ENCODE measurements around the gene GABBR2.

GABBR2 gene

DNA sequence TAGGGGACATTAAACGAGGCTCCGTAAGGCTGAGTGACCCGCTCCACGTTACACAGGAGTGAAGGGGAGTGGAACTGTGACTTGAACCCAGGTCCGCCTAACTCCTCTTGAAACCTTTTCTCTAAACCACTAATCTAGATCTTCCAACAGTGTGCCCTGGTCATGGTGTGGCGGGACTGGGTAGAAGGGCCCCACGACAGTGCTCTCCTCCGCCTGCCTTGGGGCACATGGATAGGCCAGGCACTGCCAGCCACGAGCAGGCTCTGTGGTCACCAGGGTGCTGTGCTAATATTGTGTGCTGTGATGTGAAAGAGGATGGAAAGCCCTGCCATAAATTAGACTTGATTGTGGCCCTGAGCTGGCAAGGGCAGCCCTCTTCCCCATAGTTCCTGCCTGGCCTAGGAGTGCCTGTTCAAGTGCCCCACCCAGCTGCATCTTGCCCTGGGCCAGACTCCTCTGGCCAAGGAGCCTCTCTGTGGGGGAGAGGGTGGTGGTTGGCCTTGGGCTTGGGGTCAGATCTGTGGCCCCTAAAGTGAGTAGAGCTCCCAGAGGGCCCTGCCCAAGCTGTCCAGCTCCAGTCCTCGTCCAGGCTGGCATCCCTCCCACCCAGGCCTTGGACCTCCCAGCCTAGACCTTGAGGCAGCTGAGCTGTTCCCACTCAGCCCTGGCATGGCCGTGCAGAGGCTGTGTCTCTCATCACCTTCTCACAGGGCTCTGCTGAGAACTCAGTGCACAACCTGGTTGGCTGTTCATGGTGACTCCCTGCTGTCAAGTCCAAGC is 385.5 kb downstream of the GABBR2 start:
- DNase-seq (ENCODE audit: low read depth in 2 of 2) = no peak

DNA sequence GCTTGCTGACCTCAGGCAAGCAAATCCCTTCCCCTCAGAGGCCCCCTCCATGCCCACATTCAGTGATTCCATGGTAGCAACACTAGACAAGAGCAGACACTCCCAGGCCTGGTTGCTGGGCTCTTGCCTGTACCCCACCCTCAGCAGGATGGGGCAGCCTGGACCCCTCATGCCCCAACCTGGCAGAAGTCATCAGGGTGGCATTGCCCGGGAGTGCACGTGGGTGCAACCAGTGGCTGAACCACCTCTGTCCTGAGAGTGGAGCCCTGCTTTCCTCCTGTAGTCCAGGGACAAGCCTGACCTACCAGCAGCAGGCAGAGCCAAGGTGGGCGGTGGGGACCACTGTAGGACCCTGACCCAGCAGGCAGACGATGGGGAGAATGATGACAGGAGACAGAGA is 387.5 kb downstream of the GABBR2 start:
- DNase-seq (ENCODE audit: low read depth in 2 of 2) = no peak

DNA sequence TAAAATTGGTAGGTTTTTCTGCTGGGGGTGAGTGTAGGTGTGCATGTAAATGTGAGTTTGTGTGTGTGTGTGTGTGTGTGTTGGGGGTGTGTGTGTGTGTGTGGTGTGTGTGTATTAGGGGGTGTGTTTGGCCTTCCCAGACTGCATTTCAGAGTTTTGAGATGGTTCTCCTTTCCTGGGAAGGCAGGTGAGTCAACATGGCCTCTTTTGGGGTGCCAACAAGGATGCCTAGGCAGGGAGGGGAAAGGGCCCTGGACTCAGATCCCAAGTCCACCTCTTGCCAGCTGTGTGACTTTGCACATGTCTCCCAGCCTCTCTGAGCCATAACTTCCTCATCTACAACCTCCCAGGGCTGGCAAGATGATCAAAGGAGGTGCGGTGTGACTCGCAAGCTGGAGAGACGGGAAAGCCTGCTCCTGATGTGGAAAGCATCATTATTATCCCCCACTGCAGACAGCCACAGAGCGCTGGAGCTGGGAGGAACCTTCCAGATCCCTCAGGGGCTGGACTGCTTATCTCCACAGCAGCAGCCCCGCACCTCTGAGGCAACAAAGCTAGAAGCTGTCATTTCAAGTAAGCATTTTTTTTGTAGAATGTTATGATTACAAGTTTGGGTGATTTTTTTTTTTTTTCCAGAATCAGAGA is 389.8 kb downstream of the GABBR2 start:
- no peak for DNase-seq (ENCODE audit: low read depth in 2 of 2)

DNA sequence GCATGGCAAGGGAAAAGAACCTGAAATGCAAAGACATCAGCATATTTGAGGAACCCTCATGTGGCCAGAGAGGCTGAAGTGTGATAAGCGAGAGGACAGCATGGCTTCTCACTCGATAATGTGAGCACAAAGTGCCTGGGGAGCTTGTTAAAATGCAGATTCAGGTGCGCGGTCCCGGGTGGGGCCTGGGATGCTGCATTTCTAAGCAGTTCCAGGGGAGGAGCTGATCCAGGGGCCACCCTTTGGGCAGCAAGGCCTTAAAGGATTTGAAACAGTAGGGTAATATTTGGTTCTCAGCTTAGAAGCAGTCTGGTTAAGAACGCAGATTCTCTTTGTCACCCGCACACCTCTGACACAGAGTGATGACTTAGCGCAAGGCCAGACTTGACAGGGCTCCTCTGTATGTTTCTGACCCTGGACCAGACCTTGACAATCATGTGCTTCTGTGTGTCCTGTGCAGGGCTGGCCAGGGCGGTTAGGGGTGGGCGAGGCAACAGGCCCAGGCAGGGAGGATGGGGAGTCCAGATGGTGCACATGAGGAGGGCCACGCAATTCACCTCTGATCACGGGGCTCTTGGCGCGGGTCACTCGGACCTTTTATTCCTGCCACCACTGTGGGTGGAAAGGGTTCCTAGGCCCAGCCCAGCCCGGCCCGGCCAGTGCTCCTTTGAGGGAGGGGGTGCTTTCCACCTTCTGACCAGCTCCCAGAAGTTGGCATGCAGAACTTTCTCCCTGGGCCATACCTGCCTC is 390.5 kb downstream of the GABBR2 start:
- DNase-seq (ENCODE audit: low read depth in 2 of 2) = no peak

DNA sequence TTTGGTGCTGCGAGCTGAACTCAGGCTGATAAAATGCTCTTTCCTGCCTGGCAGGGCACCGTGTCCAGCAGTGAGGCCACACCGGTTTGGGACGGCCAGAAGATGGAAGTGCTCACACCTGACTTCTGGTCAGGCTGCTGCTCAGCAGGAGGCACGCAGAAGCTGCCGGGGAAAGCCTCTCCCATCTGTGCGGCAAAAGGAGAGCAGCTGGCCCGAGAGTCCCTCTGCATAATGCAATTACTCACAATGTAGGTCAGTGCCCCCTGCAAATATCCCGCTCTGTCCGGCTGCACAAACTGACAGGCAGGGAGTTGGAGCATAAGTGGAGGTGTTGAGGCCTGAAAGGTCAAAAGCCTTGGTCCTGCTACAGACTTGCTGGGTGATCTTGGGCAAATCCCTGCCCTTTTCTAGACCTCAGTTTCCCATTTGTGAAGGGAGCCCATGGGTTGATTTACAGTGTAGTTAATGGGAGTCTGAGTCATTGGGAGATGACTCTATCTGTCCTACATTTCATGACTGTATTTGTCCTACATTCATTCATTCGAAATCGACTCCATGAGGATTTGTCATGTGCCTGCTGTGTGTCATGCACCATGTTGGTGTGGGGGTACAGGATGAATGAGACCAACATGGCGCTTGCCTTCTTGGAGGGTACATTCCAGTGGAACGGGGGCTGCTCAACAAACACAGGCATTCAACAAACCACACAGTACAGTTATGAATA is 391.4 kb downstream of the GABBR2 start:
- no peak for DNase-seq (ENCODE audit: low read depth in 2 of 2)

DNA sequence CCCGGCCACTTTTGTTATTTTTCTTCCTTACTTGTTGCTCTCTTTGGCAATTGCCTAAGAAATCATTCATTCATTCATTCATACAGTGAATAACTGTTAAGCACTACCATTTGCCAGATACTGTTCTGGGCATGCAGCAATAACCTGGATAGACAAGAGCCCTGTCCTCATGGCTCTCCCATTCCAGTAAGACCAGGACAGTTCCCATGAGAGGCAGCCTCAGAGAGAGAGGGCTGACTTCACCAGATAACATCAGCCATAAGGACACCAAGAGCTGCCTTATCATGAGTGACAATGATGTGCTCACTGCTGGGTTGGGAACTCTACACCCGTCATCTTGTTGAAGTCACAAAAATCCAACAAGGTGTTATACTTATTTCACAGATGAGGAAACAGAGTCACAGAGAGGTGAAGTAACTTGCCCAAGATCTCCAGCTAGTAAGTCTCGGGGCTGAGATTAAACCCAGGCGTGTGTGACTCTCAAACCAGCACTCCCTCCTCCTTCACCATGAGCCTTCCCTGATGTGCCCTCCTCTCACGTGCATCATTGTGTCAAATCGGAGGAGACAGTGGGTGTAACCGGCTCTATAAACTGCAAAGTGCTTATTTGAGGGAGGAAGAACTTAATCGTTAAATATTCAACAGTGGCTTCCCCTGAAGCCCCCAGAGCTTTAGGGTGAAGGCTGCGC is 392.1 kb downstream of the GABBR2 start:
- no peak for DNase-seq (ENCODE audit: low read depth in 2 of 2)

DNA sequence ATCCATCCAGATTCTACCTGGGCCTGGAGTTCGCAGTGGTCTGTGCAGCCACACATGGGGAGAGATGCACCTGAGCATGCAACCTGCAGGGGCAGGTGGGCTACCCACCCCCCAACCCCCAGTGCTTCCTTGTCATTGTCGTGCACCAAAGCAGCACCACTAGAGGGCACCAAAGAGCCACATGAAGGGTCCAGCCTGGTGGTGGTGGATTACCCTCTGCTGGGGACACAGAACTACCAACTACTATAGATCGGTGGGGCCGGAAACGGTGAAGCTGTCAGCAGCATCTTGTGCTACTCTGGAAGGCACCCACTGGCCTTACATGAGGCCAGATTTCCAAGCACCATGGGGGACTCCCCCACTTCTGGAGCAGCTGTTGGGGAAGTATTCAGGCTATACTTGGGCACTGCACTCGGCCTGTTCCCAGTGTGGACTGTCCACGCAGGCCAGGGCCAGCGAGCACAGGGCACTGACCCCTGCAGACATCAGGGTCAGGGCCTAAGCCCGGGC is 393.1 kb downstream of the GABBR2 start:
- peak; percentile 56 to 58 for DNase-seq (ENCODE audit: low read depth in 2 of 2)

DNA sequence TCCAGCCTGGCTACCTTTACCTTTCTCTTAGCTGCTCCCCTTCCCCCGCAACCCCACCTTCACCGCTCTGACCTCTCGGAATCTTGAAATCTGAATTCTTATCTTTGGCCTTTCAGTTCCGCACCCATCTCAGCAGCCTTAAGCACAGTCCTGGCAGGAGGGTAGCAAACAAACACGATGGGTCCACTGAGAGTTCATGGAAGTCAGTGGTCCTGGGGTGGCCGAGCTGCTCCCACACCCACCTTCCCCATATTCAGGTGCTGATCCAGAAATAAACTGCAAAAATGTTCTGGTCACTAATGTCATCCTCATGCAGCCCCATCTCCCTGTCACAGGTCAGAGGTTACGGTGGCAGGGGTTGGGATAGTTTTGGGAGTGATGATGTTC is 393.7 kb downstream of the GABBR2 start:
- no peak for DNase-seq (ENCODE audit: low read depth in 2 of 2)

DNA sequence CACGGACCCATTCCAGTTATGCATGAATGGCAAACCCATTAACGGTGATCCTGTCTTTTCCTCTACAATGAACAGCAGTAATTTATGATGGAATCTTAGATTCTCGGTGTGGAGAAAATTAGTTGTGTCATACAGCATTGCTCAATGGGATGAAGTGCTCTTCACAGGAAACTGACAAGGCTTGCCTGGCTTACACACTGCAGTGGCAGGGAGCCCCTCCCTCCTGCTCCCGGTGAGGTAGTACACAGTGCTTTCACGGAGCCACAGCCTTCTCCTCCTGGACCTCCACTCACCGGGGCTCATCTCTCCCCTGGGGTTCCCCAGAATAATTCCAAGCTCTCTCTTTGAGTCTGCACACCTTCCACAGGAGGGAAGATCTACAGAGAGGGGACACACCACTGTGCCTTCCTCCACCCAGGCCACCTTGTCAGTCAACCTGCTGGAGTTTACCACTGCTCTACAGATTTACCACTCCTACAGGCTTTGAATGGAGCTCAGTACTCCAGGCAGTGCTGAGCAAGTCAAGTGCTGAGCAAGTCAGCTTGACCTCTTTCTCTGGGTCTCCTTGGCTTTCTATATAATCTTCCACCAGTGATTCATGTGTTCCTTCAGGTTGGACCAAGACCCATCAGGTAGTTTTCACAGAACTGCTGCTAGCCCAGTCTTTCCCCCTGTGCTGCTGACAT is 394.2 kb downstream of the GABBR2 start:
- no peak for DNase-seq (ENCODE audit: low read depth in 2 of 2)

DNA sequence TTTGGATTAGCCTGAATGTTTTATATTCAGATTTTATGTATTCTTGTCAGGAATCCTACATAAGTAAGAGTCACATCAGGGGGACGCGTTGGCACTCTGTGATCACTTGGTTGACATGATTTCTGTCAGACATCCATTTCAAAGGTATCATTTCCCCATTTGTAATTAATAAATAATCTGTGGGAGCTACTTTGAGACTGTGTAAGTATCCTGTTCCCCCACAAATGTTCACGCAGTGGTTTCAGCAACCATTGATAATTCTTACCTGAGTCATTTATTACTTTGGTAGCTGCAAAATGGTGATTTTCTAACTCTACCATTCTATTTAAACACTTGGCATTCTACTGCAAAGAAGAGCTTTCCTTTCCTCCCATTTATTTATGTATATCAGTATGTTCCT is 396.4 kb downstream of the GABBR2 start:
- DNase-seq (ENCODE audit: low read depth in 2 of 2) = no peak

DNA sequence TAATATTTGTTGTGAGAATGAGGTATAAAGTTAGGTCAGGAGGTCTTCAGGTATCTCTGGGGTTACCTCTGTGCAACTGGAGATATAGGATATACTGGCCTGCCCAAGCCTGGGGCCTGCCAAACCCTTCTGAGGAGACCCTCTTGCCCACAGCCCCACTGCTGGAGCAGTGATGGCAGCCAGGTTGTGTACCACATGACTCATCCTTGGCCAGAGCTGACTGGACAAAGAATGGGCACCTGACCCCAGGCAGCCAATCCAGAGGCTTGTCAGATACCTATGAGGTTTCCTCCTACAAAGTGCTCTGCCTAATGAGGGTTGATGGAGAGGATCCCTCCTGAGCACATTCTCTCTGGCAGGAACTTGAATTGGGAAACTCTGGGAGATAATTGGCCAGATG is 397.2 kb downstream of the GABBR2 start:
- no peak for DNase-seq (ENCODE audit: low read depth in 2 of 2)

DNA sequence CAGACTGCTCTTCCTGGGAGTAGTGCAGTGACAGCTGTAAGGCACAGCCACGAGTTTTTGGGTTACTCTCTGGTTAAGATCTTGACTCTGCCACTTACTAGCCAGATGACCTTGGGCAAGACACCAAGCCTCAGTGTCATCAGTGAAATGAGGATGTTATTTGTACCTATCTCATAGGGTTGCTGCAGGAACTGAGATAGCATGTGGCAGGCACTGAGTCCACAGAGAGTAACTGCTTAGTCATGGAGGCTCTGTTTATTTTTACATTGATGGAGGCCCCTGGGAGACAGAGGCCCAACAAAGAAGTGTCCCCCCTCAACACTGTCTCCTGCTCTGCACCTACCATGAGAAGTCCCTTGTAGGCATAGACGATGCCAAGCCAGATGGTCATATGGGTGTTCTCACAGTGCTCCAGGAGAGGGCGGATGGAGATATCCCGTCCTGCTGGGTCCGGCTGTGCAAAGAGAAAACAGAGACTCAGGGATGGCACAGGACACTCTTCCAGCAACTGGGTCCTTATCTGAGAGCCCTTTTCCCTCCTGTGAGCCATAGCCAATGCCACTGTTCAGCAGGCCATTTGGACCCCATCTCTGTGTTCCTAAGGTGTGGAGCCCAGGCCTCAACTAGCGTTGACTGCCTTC is 397.9 kb downstream of the GABBR2 start:
- DNase-seq (ENCODE audit: low read depth in 2 of 2) = no peak

DNA sequence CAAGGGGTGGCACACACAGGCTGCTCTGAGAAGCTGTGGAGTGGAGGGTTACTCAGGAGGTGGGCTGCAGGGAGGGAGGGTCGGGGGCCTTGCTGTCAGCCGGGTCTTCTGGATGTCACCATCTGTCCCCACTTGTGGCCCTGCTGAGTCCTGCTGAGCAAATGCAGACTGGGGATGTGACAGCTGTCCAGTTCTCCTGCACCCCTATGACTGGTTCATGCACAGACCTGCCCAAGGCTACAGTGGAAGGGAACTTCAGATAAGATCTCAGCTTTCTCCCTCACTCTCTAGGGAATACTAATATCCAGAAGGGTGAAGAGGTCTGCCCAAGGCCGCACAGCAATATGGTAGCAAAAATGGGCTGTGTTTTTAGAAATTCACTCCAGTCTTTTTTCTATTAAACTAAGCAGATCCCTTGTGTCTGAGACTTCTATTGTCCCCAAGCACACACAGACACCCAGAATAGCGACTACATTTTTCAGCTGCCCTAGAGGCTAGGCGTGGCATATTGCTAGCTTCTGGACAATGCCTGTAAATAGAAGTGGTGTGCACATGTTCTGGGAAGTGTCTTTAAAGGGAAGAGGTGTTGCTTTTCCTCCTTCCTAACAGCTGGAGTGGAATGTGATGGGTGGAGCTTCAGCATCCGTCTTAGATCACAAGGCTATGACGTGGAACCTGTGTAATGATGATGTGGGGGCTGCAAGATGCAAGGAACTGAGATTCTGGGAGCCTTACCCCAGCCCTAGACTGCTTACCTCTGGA is 402.2 kb downstream of the GABBR2 start:
- no peak for DNase-seq (ENCODE audit: low read depth in 2 of 2)

DNA sequence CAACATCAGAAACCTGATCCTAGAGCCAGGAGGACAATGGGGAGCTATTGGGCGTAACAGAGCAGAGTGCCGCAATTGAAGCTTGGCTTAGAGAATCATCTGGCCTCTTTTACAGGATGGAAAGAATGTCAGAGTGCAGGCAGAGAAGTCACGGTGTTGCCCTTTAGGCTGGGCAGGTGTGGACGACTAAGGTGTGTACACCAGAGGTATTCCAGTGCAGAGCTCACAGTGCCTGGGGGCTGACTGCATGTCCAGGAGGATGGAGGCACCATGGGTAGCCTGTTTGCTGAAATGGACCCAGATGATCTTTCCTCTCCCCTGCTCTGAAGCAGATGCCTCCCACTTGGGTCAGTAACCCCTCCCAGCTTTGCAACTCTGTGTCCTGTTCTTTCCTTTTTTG is 404.4 kb downstream of the GABBR2 start:
- DNase-seq (ENCODE audit: low read depth in 2 of 2) = no peak

DNA sequence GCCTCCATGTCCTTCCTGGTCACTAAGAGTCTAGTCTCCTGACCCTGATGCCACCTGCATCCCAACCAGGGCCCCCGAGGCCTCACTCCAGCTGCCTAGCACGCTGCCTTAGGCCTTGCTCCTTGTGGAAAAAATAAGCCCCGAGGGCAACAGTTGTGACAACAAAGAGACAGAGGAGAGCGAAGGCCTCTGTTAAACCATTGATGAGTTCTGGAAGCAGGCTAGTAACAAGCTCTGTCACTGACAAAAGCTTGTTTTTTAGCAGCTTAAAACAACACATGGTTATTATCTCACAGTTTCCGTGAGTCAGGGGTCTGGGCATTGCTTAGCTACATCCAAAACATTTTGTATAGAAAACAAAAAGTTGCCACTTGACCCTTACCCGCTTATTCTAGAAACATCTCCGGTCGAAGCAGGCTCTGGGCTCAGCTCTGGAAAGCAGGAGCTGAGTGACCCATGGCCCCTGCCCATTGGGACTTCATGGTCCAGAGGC is 405.1 kb downstream of the GABBR2 start:
- no peak for DNase-seq (ENCODE audit: low read depth in 2 of 2)

DNA sequence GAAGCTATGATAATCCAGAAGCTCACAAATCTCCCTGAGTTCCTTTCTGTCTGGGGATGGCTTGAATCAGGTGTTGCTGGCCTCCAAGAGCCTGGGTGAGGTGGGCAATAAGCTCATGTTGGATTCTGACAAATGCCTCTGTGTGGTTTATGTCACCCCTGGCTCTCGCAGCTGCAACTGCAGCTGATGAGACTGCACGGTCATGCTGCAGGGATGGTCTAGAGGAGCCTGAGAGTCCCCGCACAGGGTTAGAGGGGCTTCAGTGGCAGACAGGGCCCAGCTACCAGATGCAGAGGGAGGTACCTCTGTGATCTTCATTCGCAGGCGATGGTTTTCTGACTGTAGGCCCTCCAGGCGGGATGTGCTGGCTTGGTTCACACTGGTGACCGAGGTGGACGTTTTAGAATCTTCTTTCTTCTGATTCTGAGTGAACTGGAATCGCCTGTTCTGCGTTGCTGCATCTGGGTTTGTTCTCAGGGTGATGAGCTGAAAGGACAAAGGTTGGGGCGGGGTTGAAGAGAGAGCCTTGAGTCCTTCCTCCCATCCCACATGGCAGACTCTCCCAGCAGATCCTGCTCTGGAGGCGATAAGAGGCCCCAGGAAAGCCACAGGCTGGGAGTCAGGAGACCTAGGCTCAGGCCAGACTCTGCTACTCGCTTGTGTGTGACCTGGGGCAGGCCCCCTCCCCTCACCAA is 405.6 kb downstream of the GABBR2 start:
- no peak for DNase-seq (ENCODE audit: low read depth in 2 of 2)

DNA sequence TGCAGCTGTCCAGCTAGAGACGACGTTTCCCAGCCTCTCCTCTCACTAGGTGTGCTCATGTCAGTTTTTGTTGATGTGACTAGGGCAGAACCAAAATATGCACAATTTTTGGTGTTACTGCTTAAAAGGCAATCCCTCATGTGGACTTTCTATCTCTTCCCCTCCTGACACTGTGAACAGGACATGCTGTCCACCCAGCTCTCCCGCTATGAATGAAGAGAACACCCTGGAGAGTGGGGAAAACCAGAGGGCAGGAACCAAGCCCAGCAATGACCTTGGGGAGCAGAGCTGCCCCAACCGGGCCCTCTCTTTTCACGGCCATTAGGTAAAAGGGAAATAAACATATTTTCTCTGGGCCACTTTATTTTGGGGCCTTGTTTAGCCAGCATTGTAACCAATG is 406.6 kb downstream of the GABBR2 start:
- no peak for DNase-seq (ENCODE audit: low read depth in 2 of 2)

DNA sequence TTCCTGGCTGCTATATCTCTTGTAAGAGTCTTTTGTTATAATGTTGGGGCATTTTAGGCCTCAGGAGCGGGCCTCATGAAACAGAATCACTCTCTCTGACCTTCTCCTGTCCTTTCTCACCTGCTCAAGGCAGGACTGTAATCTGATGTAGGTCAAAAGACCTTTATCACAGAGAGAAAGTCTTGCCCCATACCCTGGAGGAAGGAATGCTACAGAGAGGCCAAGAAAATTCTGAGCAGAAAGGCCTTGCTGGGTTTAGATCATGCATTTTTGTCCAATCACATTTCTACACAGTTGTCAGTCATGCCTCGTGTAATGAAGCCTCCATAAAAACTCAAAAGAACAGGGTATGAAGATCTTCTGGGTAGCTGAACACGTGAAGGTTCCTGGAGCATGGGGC is 408.1 kb downstream of the GABBR2 start:
- no peak for DNase-seq (ENCODE audit: low read depth in 2 of 2)

DNA sequence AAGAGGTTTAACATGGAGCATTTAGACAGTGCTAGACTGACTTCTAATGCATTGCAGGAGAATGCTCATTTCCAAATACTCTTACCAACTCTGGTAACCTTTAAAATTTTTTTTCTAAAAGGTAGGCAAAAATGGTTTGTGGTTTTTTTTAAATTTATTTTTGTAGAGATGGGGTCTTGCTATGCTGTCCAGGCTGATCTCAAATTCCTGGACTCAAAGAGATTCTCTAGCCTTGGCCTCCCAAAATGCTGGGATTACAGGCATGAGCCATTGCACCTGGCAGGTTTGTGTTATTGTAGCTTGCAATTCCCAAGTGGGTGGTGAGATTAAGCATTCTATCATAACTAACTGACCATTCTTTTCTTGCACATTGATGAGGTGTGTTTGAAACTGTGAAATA is 410.3 kb downstream of the GABBR2 start:
- DNase-seq (ENCODE audit: low read depth in 2 of 2) = no peak

All from stimulated activated CD4-positive, alpha-beta T cell treated with anti-CD3 and anti-CD28 coated beads, Interleukin-1b, Interleukin-23, amount 100 ng/mL, for 4 hours (primary cell).